ENCODE measurements around the gene TNNT1. TPM values are rescaled to one million over a fixed set of nuclear protein-coding genes. Genes with fewer than 3 reads are reported as not detected.
A peak's percentile ranks its signal among the peaks of the same experiment; 100 is the strongest.

TNNT1 gene
- total RNA-seq, 1 donor from 2014 or later: 0.62 TPM

GRCh38 chr19:55103190-55103589, 45.8 kb downstream of the TNNT1 start:
- Mint-ChIP-seq H3K4me3 (ENCODE audit: unreplicated experiment) (no peak overlapping the region), H3K9me3 (ENCODE audit: low read depth) (no peaks in the 10 kb centered on the region), H3K36me3 (ENCODE audit: low read depth) (peaks cover 24% of the 10 kb centered on the region), H3K27me3 (ENCODE audit: low read depth) (no peaks in the 10 kb centered on the region), H3K27ac (ENCODE audit: unreplicated experiment) (no peak overlapping the region), H3K4me1 (ENCODE audit: low read depth) (no peaks in the 10 kb centered on the region)
- DNase-seq (ENCODE audit: low spot score): peak; percentile 60
- no peak for TF ChIP-seq CTCF (IDR thresholded peaks at IDR 0.05)

- H3K4me3 Mint-ChIP-seq (ENCODE audit: unreplicated experiment): no peak overlapping the region
- H3K27me3 Mint-ChIP-seq (ENCODE audit: low read depth): no peaks in the 10 kb centered on the region
- no peaks in the 10 kb centered on the region for H3K4me1 Mint-ChIP-seq (ENCODE audit: low read depth)
- no peak for DNase-seq (ENCODE audit: low spot score)
- no peak overlapping the region for H3K27ac Mint-ChIP-seq (ENCODE audit: unreplicated experiment)
- no peaks in the 10 kb centered on the region for H3K9me3 Mint-ChIP-seq (ENCODE audit: low read depth)
- H3K36me3 Mint-ChIP-seq (ENCODE audit: low read depth): peaks cover 22% of the 10 kb centered on the region
- no peak for TF ChIP-seq CTCF (IDR thresholded peaks at IDR 0.05)
These were observed 47.7 kb downstream of the TNNT1 start for GRCh38 chr19:55101261-55101660.

- H3K27ac Mint-ChIP-seq (ENCODE audit: unreplicated experiment): no peak overlapping the region
- H3K4me3 Mint-ChIP-seq (ENCODE audit: unreplicated experiment): no peak overlapping the region
- no peaks in the 10 kb centered on the region for H3K27me3 Mint-ChIP-seq (ENCODE audit: low read depth)
- no peaks in the 10 kb centered on the region for H3K9me3 Mint-ChIP-seq (ENCODE audit: low read depth)
- no peak for DNase-seq (ENCODE audit: low spot score)
- peak; percentile 53 for TF ChIP-seq CTCF (IDR thresholded peaks at IDR 0.05)
- no peaks in the 10 kb centered on the region for H3K4me1 Mint-ChIP-seq (ENCODE audit: low read depth)
- H3K36me3 Mint-ChIP-seq (ENCODE audit: low read depth): peaks cover 19% of the 10 kb centered on the region
These were observed 49.2 kb downstream of the TNNT1 start for GRCh38 chr19:55099557-55100506.

- no peaks in the 10 kb centered on the region for H3K27me3 Mint-ChIP-seq (ENCODE audit: low read depth)
- H3K36me3 Mint-ChIP-seq (ENCODE audit: low read depth): peaks cover 19% of the 10 kb centered on the region
- H3K4me1 Mint-ChIP-seq (ENCODE audit: low read depth): no peaks in the 10 kb centered on the region
- H3K4me3 Mint-ChIP-seq (ENCODE audit: unreplicated experiment): no peak overlapping the region
- TF ChIP-seq CTCF (IDR thresholded peaks at IDR 0.05): peak; percentile 40
- DNase-seq (ENCODE audit: low spot score): no peak
- no peaks in the 10 kb centered on the region for H3K9me3 Mint-ChIP-seq (ENCODE audit: low read depth)
- H3K27ac Mint-ChIP-seq (ENCODE audit: unreplicated experiment): no peak overlapping the region
These were observed 50.1 kb downstream of the TNNT1 start for GRCh38 chr19:55098716-55099556.
